IPS-18c (cell line): ENCODE data around the gene HEXD.

Experiments used
- H3K4me3 ChIP-seq: 2 replicates; pipeline ENCODE4 v1.7.0; 2013; ENCODE audit warnings: low read depth, mild to moderate bottlenecking, low read length, moderate library complexity; ENCODE audit not compliant: insufficient read depth
- H3K9me3 ChIP-seq: one replicate; pipeline ENCODE4 v1.6.1; 2013; ENCODE audit warnings: mild to moderate bottlenecking, low read length, moderate library complexity; ENCODE audit not compliant: control insufficient read depth, insufficient read depth

Gene HEXD

GRCh38 chr17:82429824-82430223 is 11.7 kb downstream of the HEXD start:
- Histone ChIP-seq H3K4me3 (no peak overlapping the region), H3K9me3 (no peaks in the 10 kb centered on the region)

GRCh38 chr17:82432017-82432416 is 13.9 kb downstream of the HEXD start:
- no peak overlapping the region for H3K4me3 ChIP-seq
- H3K9me3 ChIP-seq = no peaks in the 10 kb centered on the region

- no peak overlapping the region for H3K4me3 ChIP-seq
- H3K9me3 ChIP-seq = no peaks in the 10 kb centered on the region
These were observed 15.5 kb downstream of the HEXD start for GRCh38 chr17:82433560-82434215.

- Histone ChIP-seq H3K4me3 (no peak overlapping the region), H3K9me3 (no peaks in the 10 kb centered on the region)
These were observed 16.0 kb downstream of the HEXD start for GRCh38 chr17:82434216-82434565.

GRCh38 chr17:82435103-82435502 is 17.0 kb downstream of the HEXD start:
- no peaks in the 10 kb centered on the region for H3K9me3 ChIP-seq
- no peak overlapping the region for H3K4me3 ChIP-seq

- no peak overlapping the region for H3K4me3 ChIP-seq
- H3K9me3 ChIP-seq = no peaks in the 10 kb centered on the region
These were observed 17.7 kb downstream of the HEXD start for GRCh38 chr17:82435601-82436583.

- H3K4me3 ChIP-seq = no peak overlapping the region
These were observed 18.6 kb downstream of the HEXD start for GRCh38 chr17:82436601-82437324.

GRCh38 chr17:82437325-82437668 is 19.1 kb downstream of the HEXD start:
- Histone ChIP-seq H3K9me3 (no peaks in the 10 kb centered on the region), H3K4me3 (no peak overlapping the region)

More at GRCh38 chr17:82436601-82437324, 18.6 kb downstream of the HEXD start:
- no peaks in the 10 kb centered on the region for H3K9me3 ChIP-seq

GRCh38 chr17:82438401-82439193 is 20.4 kb downstream of the HEXD start:
- H3K9me3 ChIP-seq = no peaks in the 10 kb centered on the region
- H3K4me3 ChIP-seq = no peak overlapping the region

GRCh38 chr17:82439194-82439828 is 21.2 kb downstream of the HEXD start:
- Histone ChIP-seq H3K9me3 (no peaks in the 10 kb centered on the region), H3K4me3 (no peak overlapping the region)

GRCh38 chr17:82439829-82440365 is 21.8 kb downstream of the HEXD start:
- Histone ChIP-seq H3K4me3 (no peak overlapping the region), H3K9me3 (no peaks in the 10 kb centered on the region)

- Histone ChIP-seq H3K9me3 (no peaks in the 10 kb centered on the region), H3K4me3 (no peak overlapping the region)
These were observed 22.4 kb downstream of the HEXD start for GRCh38 chr17:82440469-82440981.

- Histone ChIP-seq H3K9me3 (no peaks in the 10 kb centered on the region), H3K4me3 (no peak overlapping the region)
These were observed 23.0 kb downstream of the HEXD start for GRCh38 chr17:82440991-82441627.

GRCh38 chr17:82441691-82442487 is 23.7 kb downstream of the HEXD start:
- no peak overlapping the region for H3K4me3 ChIP-seq
- no peaks in the 10 kb centered on the region for H3K9me3 ChIP-seq
